ENCODE results near the gene CLSTN1. TPM values are rescaled to one million over a fixed set of nuclear protein-coding genes. Genes with fewer than 3 reads are reported as not detected.

CLSTN1 gene
- total RNA-seq, 1 experiment from 2014 or later: 119 TPM

- TF ChIP-seq NR2C2 (CRISPR knock-in tag; IDR thresholded peaks at IDR 0.05) (no peak), E2F1 (CRISPR knock-in tag; IDR thresholded peaks at IDR 0.05) (no peak), MXD4 (CRISPR knock-in tag; IDR thresholded peaks at IDR 0.05; ENCODE audit: borderline replicate concordance) (no peak), CREM (CRISPR knock-in tag; IDR thresholded peaks at IDR 0.05) (no peak), ZBTB43 (CRISPR knock-in tag; IDR thresholded peaks at IDR 0.05) (no peak), ZNF121 (CRISPR knock-in tag; IDR thresholded peaks at IDR 0.05) (no peak), GRHL2 (CRISPR knock-in tag; IDR thresholded peaks at IDR 0.05; ENCODE audit: insufficient replicate concordance, severe bottlenecking) (no peak)
These were observed 29.7 kb downstream of the CLSTN1 start (continued) for GRCh38 chr1:9794081-9794480.

- H3K27me3 Mint-ChIP-seq (ENCODE audit: low read depth): no peaks in the 10 kb centered on the region
- H3K4me1 Mint-ChIP-seq: peaks cover 60% of the 10 kb centered on the region
- DNase-seq (ENCODE audit: low spot score): no peak
- H3K36me3 Mint-ChIP-seq: peaks cover 10% of the 10 kb centered on the region; the same call in 1 of the 2 replicates
- CTCF ChIA-PET: interaction anchor here (2.7 to 3.5 kb wide), 3 partner anchors 9 to 72 kb away, joined by 10 to 21 read pairs (median 16); no protein-coding TSS in a partner anchor
- no peak overlapping the region for H3K27ac Mint-ChIP-seq
- POLR2A ChIA-PET: no interaction called here
- no peak overlapping the region for H3K4me3 Mint-ChIP-seq
- H3K9me3 Mint-ChIP-seq: peaks cover 13% of the 10 kb centered on the region
- ATAC-seq: no peak
- TF ChIP-seq PRDM15 (CRISPR knock-in tag; IDR thresholded peaks at IDR 0.05) (no peak), IRF1 (CRISPR knock-in tag; IDR thresholded peaks at IDR 0.05) (no peak), ZBTB43 (CRISPR knock-in tag; IDR thresholded peaks at IDR 0.05) (no peak), SMAD3 (CRISPR knock-in tag; IDR thresholded peaks at IDR 0.05; ENCODE audit: borderline replicate concordance) (no peak), ZNF396 (CRISPR knock-in tag; IDR thresholded peaks at IDR 0.05; ENCODE audit: borderline replicate concordance) (no peak), JUN (CRISPR knock-in tag; IDR thresholded peaks at IDR 0.05) (no peak), RELA (CRISPR knock-in tag; IDR thresholded peaks at IDR 0.05; ENCODE audit: borderline replicate concordance) (no peak), GABPB1 (CRISPR knock-in tag; IDR thresholded peaks at IDR 0.05) (no peak), HMGA2 (CRISPR knock-in tag; IDR thresholded peaks at IDR 0.05) (no peak), ZNF263 (CRISPR knock-in tag; IDR thresholded peaks at IDR 0.05; ENCODE audit: low read depth) (no peak), MLX (CRISPR knock-in tag; IDR thresholded peaks at IDR 0.05) (no peak), MYBL2 (CRISPR knock-in tag; IDR thresholded peaks at IDR 0.05) (no peak), CDX4 (CRISPR knock-in tag; IDR thresholded peaks at IDR 0.05; ENCODE audit: borderline replicate concordance) (no peak), ARID4B (CRISPR knock-in tag; IDR thresholded peaks at IDR 0.05; ENCODE audit: borderline replicate concordance) (no peak), CBFB (CRISPR knock-in tag; IDR thresholded peaks at IDR 0.05; ENCODE audit: low read depth) (no peak)
These were observed 30.5 kb downstream of the CLSTN1 start for GRCh38 chr1:9793291-9793690.
